GM19468 (cell line): Measurements from ENCODE around the gene GPD1.

Source experiments
- ATAC-seq: cut with Tn5 transposase; IDR thresholded peaks from one replicate; pipeline ENCODE4 v1.9.1; 2021; ENCODE audit warnings: mild to moderate bottlenecking, moderate library complexity, moderate number of reproducible peaks; ENCODE audit not compliant: unreplicated experiment; ENCODE audit errors: extremely low read depth

GPD1 gene

DNA sequence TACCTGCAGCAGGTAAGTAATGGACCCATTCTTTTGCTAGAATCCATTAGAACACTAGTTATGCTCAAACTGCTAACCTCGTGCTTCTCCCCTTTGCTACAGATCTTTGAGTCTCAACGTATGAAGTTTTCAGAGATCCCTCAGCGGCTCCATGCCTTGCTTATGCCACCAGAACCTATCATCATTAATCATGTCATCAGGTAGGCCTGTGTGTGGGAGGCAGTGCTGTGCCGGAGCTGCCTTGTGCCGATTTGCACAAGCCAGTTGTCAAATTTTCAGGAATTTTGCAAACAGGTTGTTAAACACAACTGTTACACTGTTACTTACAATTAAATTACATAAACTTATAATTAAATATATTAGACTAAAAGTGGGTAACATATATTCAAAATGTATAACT is 13.4 kb upstream of the GPD1 start:
- no peak for ATAC-seq

DNA sequence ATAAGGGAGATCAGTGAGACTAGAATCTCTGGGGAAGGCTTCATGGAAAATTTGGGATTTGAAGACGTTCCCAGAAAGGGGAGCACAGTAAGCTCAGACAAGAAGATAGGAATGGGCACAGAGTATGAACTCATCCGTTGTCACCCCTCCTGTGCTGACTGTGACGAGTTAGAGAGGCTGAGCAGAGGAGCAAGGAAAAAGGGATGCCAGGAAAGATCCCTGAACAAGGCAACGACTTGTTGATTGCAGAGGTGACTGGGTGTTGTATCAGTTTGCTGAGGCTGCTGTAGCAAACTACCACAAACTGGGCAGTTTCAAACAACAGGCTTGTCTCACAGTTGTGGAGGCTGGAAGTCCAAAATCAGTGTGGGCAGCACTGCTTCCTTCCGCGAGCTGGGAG is 5.9 kb upstream of the GPD1 start:
- ATAC-seq: no peak

DNA sequence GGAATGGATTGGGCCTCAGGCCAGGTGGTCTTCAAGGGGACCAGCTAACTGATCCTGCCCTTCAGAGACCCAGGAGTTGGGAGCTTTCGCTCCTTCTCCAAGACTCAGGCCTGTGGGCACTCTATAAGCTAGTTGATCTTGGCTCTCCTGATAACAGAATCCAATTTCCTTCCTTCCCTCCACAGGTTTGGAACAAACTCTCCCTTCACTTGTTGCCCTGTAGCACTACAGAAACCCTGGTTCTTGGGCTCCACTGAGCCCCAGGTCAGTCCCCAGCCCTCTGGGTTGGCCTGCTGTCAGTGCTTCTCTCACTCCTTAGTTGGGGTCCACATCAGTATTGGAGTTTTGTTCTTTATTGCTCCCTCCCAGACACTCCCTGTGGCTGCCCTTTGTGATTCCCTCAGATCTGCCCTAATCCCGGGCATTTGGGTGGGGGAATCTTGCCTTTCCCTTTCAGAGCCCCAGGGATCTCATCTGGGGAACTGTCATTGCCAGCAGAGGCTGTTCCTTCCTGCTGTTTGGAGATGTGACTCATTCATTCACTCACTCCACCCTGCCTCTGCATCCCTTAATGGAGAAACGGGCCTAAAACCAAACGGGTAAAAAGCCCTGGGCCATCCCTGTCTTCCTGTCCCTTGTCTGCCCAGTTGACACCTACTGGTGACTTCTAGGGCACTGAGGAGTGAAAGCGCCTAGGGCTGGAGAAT is 4.4 kb upstream of the GPD1 start:
- ATAC-seq: no peak

DNA sequence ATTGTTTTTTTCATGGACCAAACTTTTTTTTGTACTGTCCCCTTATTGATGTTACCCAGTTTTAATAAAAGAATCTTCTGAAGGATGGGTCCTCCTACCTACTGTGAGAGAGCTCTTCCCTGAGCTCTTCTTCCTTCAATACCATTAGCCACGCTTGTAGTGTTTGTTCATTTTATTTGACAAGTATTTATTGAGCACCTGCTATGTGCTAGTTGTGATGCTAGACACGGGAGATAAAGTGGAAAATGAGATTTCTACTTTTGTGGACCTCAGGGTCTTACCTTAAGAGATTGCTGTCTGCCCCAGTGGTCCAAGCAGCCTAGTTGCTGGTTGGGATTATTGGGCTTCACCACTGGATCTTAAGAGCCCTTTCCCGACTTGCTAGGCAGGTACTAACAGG is 3.2 kb upstream of the GPD1 start:
- no peak for ATAC-seq

DNA sequence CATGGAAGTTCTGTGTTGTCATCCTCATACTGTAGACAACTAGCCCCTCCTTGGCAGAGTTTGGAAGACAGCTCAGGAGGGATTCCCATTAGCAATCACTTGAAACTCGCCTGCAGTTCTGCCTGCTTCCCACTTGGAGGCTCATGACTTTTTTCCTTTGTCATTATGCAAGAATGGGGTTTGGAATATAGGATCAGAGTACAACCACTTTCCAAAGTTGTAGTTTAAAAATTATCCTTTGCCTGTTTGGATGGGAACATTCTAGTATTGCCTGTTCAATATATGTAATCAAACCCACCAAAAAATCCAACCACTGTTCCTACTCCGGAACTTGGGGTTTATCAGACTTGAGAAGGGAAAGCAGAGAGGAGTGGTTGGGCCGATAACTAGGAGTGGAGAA is 2.1 kb upstream of the GPD1 start:
- ATAC-seq: no peak

DNA sequence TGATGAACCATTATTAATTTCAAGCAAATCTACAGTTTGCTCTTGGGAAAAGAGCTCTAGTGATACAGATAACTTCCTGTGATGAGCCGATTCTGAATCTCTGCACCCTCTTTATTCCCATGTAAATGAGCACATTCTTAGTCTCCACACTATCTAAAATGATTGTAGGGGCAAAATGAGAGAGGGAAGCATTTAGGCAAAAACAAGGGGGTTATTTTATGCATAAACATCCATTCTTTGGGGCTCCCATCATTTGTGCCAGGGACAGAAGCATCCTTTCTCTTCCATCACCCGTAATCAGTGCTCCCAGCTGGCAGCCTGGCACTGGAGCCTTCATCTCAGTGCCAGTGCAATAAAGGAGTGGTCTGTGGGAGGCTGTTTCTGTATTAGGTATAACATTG is 1.7 kb upstream of the GPD1 start:
- no peak for ATAC-seq

DNA sequence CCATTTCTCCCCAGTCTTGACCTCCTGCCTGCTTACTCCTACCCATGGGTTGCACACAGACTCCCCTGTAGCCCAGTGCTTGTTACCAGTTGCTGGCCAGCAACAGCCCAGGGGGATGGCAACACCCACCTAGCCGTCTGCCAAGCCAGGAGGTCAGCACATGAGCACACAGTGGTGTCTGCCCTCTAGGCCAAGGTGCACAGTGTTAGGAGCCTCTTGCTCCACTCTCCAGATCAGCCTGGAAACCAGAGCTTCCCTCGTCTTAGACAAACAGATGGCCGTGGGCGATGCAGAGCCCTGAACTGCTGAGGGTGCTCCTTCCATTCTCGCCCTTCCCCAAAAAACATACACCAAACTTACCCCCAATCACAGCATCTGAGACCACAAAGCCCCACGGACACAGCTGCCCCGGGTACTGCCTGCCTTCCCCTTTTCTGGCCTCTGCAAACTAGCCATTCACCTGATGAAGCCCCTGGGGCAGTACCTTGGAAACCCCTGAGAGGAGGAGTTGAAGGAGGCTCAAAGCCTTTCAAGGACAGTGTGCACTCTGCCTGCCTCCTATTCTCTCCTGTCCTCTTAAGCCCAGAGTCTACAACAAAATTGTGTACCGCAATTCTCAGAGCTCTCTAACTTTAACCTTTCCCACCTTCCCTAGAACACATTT is 1.0 kb upstream of the GPD1 start:
- ATAC-seq: no peak

DNA sequence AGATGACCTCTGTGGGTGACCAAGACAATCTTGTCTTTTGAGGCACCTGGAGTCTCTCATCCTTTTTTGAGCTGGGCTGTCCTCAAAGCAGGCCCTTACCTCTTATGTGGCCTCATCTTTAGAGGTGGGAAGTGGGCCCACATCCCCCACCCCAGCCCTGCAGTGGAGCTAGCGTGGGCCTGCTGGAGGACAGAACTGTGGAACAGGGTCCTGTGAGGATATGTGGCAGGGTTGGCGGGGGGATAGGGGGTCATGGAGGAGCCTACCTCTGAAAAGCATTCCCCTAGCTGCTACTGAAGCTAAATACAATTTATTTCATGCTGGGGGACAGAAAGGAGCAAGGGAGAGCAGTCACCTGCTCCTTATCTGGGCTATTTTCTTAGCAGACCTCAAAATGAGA is 457 bp upstream of the GPD1 start:
- no peak for ATAC-seq

DNA sequence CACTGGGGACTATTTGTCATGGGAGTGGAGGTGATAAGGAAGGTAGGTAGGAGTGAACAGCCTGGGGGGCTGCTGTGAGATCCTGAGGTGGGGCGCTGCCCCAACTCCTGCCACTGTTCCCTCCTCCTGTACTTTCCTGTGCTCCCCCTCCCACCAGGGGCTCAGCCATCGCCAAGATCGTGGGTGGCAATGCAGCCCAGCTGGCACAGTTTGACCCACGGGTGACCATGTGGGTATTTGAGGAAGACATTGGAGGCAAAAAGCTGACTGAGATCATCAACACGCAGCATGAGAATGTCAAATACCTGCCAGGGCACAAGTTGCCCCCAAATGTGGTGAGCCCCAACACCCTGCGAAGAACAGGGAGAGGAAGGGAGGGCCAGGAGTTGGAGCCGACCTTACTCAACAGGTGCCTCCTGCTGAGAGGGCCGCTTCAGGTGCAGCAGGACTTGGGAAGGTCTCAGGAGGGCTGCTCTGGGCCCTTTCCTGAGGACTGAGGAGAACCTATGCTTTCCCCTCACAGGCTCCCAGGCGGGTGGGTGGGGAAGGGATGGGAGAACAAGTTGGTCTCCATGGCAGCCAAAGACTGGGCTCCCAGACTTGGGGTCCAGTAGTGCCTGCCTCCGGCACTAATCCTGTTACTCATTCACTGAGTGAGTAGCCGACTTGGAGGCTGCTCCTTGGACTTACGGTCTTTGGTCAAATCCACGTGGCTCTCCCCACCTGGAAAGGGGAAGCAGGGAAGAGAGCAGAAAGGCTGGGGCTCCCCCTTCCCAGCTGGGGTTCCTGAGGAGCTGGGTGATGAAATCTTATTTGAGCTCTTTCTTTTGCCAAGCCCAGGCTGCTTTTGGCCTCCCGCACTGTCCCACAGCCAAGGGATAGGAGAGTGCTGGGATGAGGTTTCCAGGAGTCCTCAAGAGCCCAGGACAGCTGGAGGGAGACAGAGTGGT is 884 bp downstream of the GPD1 start:
- no peak for ATAC-seq

DNA sequence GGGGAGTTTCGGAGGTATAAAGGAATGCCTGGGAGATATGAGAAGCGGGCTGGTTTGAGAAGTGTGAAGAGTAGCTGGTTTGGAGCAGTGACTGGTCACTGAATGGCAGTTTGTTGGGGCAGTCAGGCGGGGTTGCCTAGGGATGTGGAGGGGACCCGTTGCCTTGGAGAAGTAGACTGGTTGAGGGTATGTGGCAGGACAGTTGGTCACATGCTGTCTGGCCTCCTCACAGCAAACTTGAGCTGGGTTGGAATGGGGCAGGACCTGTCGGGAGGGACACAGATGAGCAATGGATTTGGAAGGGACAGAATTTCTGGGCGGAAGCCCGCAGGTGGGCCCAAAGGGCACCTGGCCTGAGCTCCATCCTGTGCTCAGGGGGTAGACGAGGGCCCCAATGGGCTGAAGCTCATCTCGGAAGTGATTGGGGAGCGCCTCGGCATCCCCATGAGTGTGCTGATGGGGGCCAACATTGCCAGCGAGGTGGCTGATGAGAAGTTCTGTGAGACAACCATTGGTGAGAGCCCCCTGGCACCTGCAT is 2.2 kb downstream of the GPD1 start:
- ATAC-seq: no peak

DNA sequence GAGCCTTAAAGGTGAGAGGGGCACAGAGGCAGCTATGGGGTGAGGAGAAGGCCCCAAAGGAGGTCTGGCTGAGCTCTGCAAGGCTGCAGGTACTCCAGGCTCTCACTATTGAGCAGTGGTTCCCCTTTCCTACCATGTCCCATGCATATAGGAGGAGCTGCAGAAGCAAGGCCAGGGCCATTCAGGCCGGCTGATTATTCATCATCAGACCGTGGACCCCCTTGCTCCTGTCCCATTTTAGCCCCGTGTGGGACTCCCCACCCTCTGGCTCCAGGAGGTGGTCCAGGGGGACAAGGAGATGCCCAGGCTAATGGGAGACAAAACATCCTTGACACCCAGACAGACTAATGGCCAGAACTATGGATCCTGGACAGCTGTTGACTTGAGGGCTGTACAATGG is 3.1 kb downstream of the GPD1 start:
- ATAC-seq: no peak

DNA sequence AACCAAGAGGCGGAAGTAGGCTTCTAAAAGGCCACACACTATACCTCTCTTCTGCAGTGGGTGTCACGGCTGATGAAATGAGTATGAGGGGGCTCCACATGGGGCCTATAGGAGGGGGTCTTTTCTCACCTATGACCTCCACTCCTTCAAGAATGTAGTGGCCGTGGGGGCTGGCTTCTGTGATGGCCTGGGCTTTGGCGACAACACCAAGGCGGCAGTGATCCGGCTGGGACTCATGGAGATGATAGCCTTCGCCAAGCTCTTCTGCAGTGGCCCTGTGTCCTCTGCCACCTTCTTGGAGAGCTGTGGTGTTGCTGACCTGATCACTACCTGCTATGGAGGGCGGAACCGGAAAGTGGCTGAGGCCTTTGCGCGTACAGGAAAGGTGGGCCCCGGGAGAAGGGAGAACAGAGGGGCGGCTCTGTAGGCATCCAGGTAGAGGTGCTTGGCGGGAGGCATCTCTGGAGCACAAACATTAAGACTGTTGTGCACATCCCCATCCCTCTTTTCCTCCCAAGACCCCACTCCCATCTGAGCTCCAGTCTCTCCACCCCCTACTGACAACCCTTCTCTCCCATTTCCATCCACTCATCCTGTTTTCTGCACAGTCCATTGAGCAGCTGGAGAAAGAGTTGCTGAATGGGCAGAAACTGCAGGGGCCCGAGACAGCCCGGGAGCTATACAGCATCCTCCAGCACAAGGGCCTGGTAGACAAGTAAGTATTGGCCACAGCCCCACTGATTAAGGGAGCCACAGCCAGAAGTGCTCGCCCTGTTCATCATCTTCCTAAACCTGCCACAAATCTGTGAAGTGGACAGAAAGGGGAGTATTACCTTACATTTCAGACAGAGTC is 3.8 kb downstream of the GPD1 start:
- no peak for ATAC-seq

DNA sequence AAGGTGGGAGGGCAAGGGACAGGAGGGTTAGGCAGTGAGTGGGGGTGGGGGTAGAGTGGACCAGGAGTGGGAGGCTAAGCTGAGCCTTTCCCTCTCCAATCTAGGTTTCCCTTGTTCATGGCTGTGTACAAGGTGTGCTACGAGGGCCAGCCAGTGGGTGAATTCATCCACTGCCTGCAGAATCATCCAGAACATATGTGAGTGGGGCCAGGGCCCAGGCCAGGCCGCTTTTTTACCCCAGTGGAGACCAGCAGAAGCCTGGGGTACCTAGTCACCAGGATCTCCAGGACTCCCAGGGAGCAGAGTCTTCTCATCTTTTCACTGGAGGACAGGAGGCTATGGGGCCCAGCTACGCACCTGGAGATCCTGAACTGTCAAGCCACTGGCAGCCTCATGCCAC is 5.5 kb downstream of the GPD1 start:
- no peak for ATAC-seq

DNA sequence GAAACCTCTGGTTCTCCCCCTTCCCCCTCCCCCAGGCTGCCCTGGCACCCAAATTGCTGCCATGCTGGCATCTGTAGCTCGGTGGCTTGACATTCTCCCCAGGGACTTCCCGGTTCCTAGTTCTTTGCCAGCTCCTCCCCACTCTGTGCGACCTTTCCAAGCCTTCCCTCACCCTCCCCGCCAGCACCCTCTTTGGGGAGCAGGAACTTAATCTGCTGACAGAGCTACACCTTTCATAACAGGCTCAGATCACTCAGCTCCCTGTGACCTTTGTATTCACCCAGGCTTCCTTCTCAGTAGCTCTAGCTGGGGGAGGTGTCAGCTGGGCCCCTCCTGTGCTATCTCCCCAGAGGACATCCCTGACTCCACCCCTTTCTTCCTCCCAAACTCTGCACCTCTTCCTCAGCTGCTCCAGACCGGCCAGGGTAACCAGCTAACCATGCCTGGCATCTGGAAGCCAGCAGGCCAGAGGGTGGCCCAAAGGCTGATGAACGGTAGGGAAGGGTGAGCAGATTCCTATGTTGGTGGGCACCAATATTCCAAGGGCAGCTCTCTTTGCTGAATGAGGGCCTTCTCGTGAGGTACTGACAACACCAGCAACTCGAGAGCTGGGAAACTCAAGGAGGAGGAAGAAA is 6.4 kb downstream of the GPD1 start:
- no peak for ATAC-seq

DNA sequence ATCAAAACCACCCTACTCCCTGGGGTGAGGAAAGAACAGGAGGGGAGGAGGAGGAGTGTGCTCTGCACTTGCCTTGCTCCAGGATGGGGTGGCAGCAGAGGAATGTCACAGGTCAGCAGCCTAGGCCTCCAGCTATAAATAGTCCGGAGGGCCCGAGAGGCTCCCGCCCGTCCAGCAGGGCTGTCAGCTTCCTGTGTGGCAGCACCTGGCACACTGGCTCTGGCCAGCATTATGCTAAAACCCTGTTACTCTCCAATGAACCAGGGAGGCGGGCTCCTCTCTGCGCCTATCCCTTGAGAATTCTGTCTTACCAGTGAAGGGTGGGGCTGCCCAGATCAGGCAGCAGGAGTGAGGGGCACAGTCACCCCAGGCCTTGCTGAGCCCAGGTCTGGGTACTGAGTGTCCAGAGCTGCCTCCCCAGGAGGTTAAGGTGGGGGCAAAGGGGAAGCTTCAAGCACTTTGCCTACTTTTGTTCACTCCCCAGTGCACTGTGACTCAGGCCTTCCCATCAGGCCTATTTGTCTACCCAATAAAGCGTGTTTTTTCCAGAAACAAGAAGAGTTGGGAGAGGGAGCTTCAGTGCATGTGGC is 7.0 kb downstream of the GPD1 start:
- no peak for ATAC-seq

DNA sequence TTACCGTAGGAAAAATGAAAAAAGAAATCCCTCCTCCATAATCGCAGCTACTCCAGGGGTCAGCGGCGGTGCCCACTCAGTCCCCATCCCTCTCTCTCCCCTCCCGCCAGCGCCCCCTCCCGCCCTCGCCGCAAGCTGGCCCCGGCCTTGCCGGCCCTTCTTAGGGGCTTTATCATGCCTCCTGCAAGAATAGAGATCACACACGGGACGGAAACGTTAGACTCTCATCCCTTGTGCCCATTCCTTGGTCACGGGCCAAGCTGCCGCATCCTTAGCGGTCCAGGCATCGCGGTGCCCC is 7.5 kb downstream of the GPD1 start:
- ATAC-seq: no peak

DNA sequence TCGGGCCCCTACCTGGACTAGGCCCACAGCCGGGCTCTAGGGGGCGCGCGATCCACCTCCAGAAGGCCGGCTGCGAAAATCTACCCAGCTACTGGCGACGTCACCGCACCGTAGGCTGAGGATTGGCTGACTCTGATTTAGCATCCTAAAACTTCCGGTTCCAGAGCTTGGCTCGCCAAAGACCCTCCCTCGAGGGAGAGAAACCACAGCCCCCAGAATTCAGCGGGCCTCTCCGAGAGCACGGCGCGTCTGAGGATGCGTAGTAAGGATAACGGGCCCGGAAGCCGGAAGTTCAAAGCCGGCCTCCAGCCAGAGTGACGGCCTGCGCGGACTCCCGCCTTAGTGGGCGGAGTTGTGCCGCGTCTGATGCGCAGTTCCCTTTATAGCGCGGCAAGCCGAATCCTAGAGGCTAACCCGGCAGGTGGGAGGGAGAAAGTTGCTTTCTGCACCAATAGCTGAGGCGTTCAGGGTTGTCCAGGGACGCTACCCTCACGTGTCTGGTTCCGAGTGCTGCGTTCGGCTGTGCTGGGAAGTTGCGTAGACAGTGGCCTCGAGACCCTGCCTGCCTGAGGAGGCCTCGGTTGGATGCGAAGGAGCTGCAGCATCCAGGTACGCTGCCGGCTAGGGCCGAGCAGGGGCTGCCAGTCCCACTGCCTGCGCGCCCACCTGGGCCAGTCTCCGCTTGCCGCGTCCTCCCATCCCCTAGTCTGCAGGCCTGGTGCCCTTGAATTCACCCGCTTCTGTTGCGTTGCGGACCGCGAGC is 8.1 kb downstream of the GPD1 start, which contains the start of gene COX14:
Gene COX14 (plus strand): TSS at position 544 of the 763 bp plus-strand sequence. CDS start 7,808 bp downstream, outside the sequence.
- ATAC-seq: peak; percentile 83

DNA sequence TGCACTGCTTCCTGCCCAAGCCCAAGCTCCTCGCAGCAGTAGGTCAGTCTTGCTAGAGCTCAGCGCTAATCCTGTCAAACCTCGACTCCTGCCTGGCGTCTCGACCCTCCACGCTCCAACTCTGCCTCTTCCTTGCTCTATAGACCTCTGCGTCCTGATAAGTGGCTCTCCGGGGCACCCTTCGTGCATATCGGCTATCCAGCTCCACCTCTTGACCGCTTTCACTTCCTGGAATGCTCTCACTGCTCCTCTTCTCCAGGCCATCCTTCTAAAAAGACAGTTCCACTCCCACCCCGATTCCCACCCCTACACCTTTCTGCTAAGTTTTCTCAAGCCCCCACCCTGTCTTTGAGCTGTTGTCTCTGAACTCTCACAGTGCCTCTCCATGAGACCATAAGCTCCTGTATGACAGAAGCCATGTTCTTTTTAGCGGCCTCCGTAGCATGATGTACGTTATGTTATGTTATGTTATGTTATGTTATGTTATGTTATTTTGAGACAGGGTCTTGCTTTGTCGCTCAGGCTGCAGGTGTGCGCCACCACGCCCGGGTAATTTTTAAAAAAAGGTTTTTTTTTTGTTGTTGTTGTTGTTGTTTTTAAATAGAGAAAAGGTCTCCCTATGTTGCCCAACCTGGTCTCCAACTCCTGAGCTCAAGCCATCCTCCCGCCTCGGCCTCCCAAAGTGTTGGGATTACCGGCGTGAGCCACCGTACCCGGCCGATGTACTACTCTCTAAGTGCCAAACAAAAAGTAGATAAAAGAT is 8.8 kb downstream of the GPD1 start:
- no peak for ATAC-seq
